Trophoblast cell (in vitro differentiated cells and primary cell): ENCODE results near the gene LGR5.
"Not testable (repeated sequence)": the region's sequence is repeated elsewhere in the genome, so short reads cannot be mapped to it uniquely, and the experiment has no call there.

ENCODE experiments used
- DNase-seq, 2 donors: peaks; one replicate each; pipeline ENCODE4 v3.0.0-alpha.2; 2016
- H2AFZ ChIP-seq: 2 replicates; pipeline ENCODE4 v1.6.1; 2013; ENCODE audit warnings: low read length, moderate library complexity, mild to moderate bottlenecking; ENCODE audit not compliant: insufficient read depth, poor library complexity
- H2AK5ac ChIP-seq: 2 replicates; pipeline ENCODE4 v1.6.1; 2013; ENCODE audit warnings: mild to moderate bottlenecking, low read length
- H2BK120ac ChIP-seq: 2 replicates; pipeline ENCODE4 v1.6.1; 2013; ENCODE audit warnings: low read length, mild to moderate bottlenecking, moderate library complexity; ENCODE audit not compliant: insufficient read depth, poor library complexity
- H2BK12ac ChIP-seq: 2 replicates; pipeline ENCODE4 v1.6.1; 2013; ENCODE audit warnings: mild to moderate bottlenecking, low read length, moderate library complexity
- H2BK5ac ChIP-seq: 2 replicates; pipeline ENCODE4 v1.6.1; 2013; ENCODE audit warnings: low read length, low read depth, moderate library complexity, mild to moderate bottlenecking; ENCODE audit not compliant: poor library complexity
- H3K14ac ChIP-seq: 2 replicates; pipeline ENCODE4 v1.6.1; 2013; ENCODE audit warnings: mild to moderate bottlenecking, low read length
- H3K18ac ChIP-seq: 2 replicates; pipeline ENCODE4 v1.6.1; 2013; ENCODE audit warnings: mild to moderate bottlenecking, low read length
- H3K23ac ChIP-seq: 2 replicates; pipeline ENCODE4 v1.6.1; 2013; ENCODE audit warnings: low read length
- H3K27ac ChIP-seq: 2 replicates; pipeline ENCODE4 v1.5.1; 2013; ENCODE audit warnings: low read depth, mild to moderate bottlenecking, inconsistent platforms, low read length, moderate library complexity
- H3K27me3 ChIP-seq: 2 replicates; pipeline ENCODE4 v1.6.1; 2013; ENCODE audit warnings: inconsistent platforms, mild to moderate bottlenecking, low read length, moderate library complexity; ENCODE audit not compliant: insufficient read depth
- H3K36me3 ChIP-seq, 2 experiments: 1 replicate in 1 of 2; 2 replicates in 1 of 2; pipeline ENCODE4 v1.6.1; 2013; ENCODE audit warnings: low read length in 2 of 2, mild to moderate bottlenecking in 2 of 2, moderate library complexity in 1 of 2; ENCODE audit not compliant: insufficient read depth in 2 of 2, control insufficient read depth in 1 of 2
- H3K4ac ChIP-seq: 2 replicates; pipeline ENCODE4 v1.6.1; 2013; ENCODE audit warnings: low read depth, mild to moderate bottlenecking, low read length, moderate library complexity
- H3K4me1 ChIP-seq, 2 experiments: 1 replicate in 1 of 2; 2 replicates in 1 of 2; pipeline ENCODE4 v1.6.1; 2013; ENCODE audit warnings: low read length in 2 of 2, mild to moderate bottlenecking in 2 of 2, moderate library complexity in 1 of 2; ENCODE audit not compliant: insufficient read depth in 2 of 2, control insufficient read depth in 1 of 2
- H3K4me2 ChIP-seq: 2 replicates; pipeline ENCODE4 v1.6.1; 2013; ENCODE audit warnings: inconsistent platforms, mild to moderate bottlenecking, low read length, moderate library complexity
- H3K4me3 ChIP-seq: 2 replicates; pipeline ENCODE4 v1.5.1; 2013; ENCODE audit warnings: mild to moderate bottlenecking, low read depth, low read length, inconsistent platforms
- H3K79me1 ChIP-seq: one replicate; pipeline ENCODE4 v1.6.1; 2013; ENCODE audit warnings: low read length
- H3K79me2 ChIP-seq: 2 replicates; pipeline ENCODE4 v1.6.1; 2013; ENCODE audit warnings: low read length, mild to moderate bottlenecking; ENCODE audit not compliant: control insufficient read depth, insufficient read depth, poor library complexity
- H3K9ac ChIP-seq: 2 replicates; pipeline ENCODE4 v1.6.1; 2013; ENCODE audit warnings: mild to moderate bottlenecking, low read length
- H3K9me3 ChIP-seq: 2 replicates; pipeline ENCODE4 v1.6.1; 2013; ENCODE audit warnings: low read depth, mild to moderate bottlenecking, control low read depth, inconsistent platforms, low read length; ENCODE audit not compliant: insufficient read depth
- H4K12ac ChIP-seq: 2 replicates; pipeline ENCODE4 v1.6.1; 2013; ENCODE audit warnings: low read depth, mild to moderate bottlenecking, low read length, moderate library complexity
- H4K8ac ChIP-seq: 2 replicates; pipeline ENCODE4 v1.6.1; 2013; ENCODE audit warnings: low read depth, mild to moderate bottlenecking, low read length, moderate library complexity
- H4K91ac ChIP-seq: one replicate; pipeline ENCODE4 v1.6.1; 2013; ENCODE audit warnings: low read depth, mild to moderate bottlenecking, low read length, moderate library complexity
- WGBS: extraction: QIAGEN DNeasy Blood & Tissue Kit; methylation state at CpG from one replicate; pipeline ENCODE4 v1.1.7; 2013; ENCODE audit warnings: missing lambda C conversion rate; ENCODE audit not compliant: insufficient read length, insufficient coverage; ENCODE audit errors: extremely low coverage; 5-methylcytosine and 5-hydroxymethylcytosine counted together

LGR5 gene

GRCh38 chr12:71490844-71491243 is 51.2 kb downstream of the LGR5 start:
- not testable (repeated sequence) for H3K4me3 ChIP-seq, H3K18ac ChIP-seq, H2AFZ ChIP-seq, H2BK12ac ChIP-seq, H4K91ac ChIP-seq, H3K79me2 ChIP-seq, H2AK5ac ChIP-seq, H3K4me2 ChIP-seq, H3K23ac ChIP-seq, H3K27me3 ChIP-seq, H3K4me1 ChIP-seq, H4K12ac ChIP-seq, H4K8ac ChIP-seq, H3K79me1 ChIP-seq, H3K4ac ChIP-seq, H3K27ac ChIP-seq, H3K9me3 ChIP-seq, H3K9ac ChIP-seq, H3K36me3 ChIP-seq, H3K14ac ChIP-seq, H2BK5ac ChIP-seq, H2BK120ac ChIP-seq, DNase-seq
- WGBS, result no CpG with 5 or more reads among the region's 2 CpGs

- no peak for DNase-seq
- Histone ChIP-seq H3K18ac (no peak overlapping the region), H3K27me3 (no peaks in the 10 kb centered on the region), H2AK5ac (no peak overlapping the region), H3K9ac (no peak overlapping the region), H2BK5ac (no peak overlapping the region), H3K4me1 (no peaks in the 10 kb centered on the region), H3K27ac (no peak overlapping the region), H3K9me3 (no peaks in the 10 kb centered on the region), H4K12ac (no peak overlapping the region), H3K23ac (no peak overlapping the region), H3K4me2 (no peak overlapping the region), H2BK12ac (no peak overlapping the region), H3K14ac (no peak overlapping the region), H3K79me2 (no peaks in the 10 kb centered on the region), H3K79me1 (no peaks in the 10 kb centered on the region), H2AFZ (no peak overlapping the region), H2BK120ac (no peak overlapping the region), H4K8ac (no peak overlapping the region), H3K4ac (no peak overlapping the region), H3K4me3 (no peak overlapping the region), H3K36me3 (no peaks in the 10 kb centered on the region), H4K91ac (no peak overlapping the region)
- no CpG with 5 or more reads among the region's 2 CpGs for WGBS
Observed at GRCh38 chr12:71492604-71493003, 53.0 kb downstream of the LGR5 start.

- H4K8ac ChIP-seq, result no peak overlapping the region
- DNase-seq, result no peak
- no peak overlapping the region for H4K91ac ChIP-seq
- H2BK120ac ChIP-seq, result no peak overlapping the region
- no CpG with 5 or more reads among the region's 4 CpGs for WGBS
- no peak overlapping the region for H3K14ac ChIP-seq
- no peak overlapping the region for H2BK12ac ChIP-seq
- H3K23ac ChIP-seq, result no peak overlapping the region
- H3K27me3 ChIP-seq, result no peaks in the 10 kb centered on the region
- no peak overlapping the region for H2AFZ ChIP-seq
- no peak overlapping the region for H2AK5ac ChIP-seq
- H3K79me1 ChIP-seq, result no peaks in the 10 kb centered on the region
- no peaks in the 10 kb centered on the region for H3K4me1 ChIP-seq
- H3K36me3 ChIP-seq, result no peaks in the 10 kb centered on the region
- H3K79me2 ChIP-seq, result no peaks in the 10 kb centered on the region
- no peak overlapping the region for H3K18ac ChIP-seq
- no peak overlapping the region for H3K9ac ChIP-seq
- H3K4me2 ChIP-seq, result no peak overlapping the region
- H4K12ac ChIP-seq, result no peak overlapping the region
- no peak overlapping the region for H2BK5ac ChIP-seq
- H3K27ac ChIP-seq, result no peak overlapping the region
- no peak overlapping the region for H3K4ac ChIP-seq
- no peak overlapping the region for H3K4me3 ChIP-seq
- H3K9me3 ChIP-seq, result no peaks in the 10 kb centered on the region
Observed at GRCh38 chr12:71499834-71500233, 60.2 kb downstream of the LGR5 start.

GRCh38 chr12:71503579-71504391 is 64.2 kb downstream of the LGR5 start:
- Histone ChIP-seq H3K79me1 (no peaks in the 10 kb centered on the region), H2AK5ac (no peak overlapping the region), H3K36me3 (no peaks in the 10 kb centered on the region), H3K9ac (no peak overlapping the region), H4K8ac (no peak overlapping the region), H4K12ac (no peak overlapping the region), H3K27ac (no peak overlapping the region), H2BK12ac (no peak overlapping the region), H2BK5ac (no peak overlapping the region), H3K79me2 (no peaks in the 10 kb centered on the region), H2BK120ac (no peak overlapping the region), H3K4me2 (no peak overlapping the region), H2AFZ (no peak overlapping the region), H3K4me1 (no peaks in the 10 kb centered on the region), H3K23ac (no peak overlapping the region), H3K18ac (no peak overlapping the region), H4K91ac (no peak overlapping the region), H3K27me3 (no peaks in the 10 kb centered on the region), H3K4ac (no peak overlapping the region), H3K14ac (no peak overlapping the region), H3K4me3 (no peak overlapping the region), H3K9me3 (no peaks in the 10 kb centered on the region)
- no peak for DNase-seq
- no CpG with 5 or more reads among the region's 3 CpGs for WGBS
